GM19023 (cell line): Measurements from ENCODE around the gene CDH22.

Experiments used
- ATAC-seq: cut with Tn5 transposase; IDR thresholded peaks from one replicate; pipeline ENCODE4 v1.9.1; 2021; ENCODE audit warnings: mild to moderate bottlenecking, moderate library complexity; ENCODE audit not compliant: unreplicated experiment

Gene CDH22

DNA sequence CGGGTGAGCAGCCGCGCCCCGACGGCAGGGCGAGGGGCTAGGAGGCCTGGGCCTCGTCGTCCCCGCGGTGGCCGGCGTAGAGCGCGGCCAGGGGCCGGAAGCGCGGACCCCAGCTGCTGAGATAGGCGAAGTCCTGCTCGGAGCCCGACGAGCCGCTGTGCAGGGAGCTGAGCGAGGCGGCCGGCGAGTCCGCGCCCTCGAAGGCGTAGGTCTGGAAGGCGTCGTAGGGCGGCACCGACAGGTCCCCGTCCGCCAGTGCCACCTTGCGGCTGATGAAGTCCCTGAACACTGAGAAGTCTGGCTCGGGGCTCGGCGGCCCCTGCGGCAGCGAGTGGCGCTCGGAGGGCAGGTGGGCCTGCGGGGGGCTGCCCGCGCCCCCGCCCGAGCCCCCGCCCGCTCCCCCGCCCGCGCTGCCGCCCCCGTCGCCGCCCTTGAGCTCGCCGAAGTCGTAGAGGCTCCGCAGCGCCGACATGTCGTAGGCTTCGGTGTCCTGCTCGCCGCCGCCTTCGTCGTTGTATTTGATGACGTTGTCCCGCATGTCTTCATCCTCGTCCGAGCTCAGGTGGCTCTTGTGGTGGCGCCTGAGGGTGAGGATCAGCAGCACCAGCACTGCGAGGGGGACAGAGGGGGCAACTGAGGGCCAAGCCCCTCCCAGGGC is 133.7 kb downstream of the CDH22 start:
- no peak for ATAC-seq

DNA sequence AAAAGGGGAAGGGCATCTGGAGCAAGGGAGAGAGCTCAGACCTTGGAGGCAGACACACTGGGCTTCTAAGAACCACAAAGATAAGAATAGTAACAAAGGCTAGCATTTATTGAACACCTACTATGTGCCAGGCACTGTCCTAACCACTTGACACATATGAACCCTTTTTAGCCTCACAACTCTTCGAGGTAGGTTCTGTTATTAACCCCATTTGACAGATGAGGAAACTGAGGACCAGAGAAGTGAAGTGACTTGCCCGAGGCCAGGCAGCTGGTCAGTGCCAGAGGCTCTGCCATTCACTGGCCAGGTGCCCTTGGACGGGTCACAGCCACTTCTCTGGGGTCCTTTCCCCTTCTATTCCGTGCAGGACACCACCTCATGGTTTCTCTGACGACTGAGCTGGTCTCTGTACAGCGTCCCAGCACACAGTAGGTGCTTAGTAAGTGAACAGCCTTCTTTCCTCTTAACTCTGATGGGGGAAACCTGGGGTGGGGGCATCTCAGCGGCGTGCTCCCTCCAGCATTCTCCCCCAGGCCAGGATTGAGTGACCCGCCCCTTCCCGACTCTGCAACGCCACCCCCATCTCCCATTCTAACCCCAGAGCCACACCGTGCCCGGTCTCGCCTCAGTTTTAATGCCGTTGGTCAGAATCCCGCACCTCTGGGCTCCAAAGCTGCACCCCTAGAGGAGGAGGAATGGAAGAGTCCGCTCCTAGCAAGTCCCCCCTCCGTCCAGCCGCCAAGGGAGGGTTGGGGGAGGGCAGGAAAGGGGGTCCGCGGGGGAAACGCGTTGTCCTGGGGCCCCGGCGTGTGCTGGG is 134.4 kb downstream of the CDH22 start:
- no peak for ATAC-seq

DNA sequence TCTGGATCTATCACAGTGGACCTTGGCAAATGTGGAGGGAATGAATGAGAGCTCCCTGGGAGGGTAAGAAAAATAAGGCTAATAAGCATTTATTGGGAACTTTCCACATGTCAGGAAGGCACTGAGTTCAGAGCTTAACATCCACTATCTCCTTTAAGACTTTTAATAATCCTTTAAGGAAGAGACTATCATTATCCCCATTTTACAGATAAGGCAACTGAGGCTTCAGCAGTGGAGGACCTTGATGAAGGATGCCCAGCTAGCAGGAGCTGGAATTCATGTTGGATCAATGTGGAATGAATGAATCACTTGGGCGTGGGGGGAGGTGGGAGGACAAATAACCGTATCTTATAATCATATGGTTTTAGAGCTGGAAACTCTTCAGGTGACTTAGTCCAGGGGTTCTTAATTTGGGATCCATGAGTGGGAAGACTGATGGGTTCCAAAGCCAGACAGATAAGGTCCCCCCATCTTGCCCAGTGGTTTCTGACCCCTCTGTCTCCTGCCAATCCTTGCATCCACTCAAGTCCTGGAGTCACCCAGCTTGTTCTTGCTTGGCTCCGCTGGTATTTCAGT is 135.2 kb downstream of the CDH22 start:
- no peak for ATAC-seq

DNA sequence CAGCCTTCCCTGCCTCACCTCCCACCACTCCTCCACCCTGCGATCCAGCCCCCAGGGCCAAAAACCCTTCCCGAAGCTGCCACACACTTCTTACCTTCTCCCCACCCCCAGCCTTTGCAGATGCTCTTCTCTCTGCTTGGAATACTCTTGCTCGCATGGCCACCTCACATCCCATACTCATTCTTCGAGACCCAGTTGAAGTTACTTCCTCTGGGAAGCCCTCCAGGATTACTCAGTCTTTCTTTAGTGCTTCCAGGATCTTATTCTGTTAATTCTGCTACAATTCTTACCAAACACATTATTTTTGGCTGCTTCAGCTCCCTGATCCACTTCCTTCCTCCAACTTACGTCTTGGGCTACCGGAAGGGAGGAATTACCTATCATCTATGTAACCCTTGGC is 135.8 kb downstream of the CDH22 start:
- no peak for ATAC-seq

DNA sequence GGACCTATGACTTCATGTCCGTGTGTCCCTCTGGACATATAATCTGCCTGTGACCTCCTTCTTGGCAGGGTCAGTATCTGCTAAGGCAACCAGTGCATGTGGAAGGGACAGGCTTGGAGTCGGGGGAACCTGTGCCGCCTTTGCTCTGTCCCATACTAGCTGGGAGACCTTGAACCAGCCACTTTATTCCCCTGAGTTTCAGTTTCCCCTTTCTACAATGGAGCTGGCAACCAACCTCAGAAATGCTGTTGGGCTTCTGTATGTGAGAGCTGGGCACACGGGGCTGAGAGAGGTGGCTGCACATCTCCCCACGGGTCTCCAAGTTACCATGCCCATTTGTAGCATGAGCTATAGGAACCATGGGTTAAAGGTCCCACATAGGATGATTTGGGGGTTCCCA is 136.4 kb downstream of the CDH22 start:
- no peak for ATAC-seq

DNA sequence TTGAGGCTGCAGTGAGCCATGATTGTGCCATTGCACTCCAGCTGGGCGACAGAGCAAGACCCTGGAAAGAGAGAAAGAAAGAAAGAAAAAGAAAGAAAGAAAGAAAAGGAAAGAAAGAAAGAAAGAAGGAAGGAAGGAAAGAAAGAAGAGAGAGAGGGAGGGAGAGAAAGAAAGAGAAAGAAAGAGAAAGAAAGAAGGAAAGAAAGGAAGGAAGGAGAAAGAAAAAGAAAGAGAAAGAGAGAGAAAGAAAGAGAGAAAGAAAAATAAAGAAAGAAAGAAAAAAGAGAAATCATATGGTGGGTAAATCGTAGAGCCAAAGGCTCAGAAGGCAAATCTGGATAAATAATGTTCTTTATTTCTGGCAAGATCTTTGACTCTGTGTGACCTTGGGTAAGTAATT is 136.8 kb downstream of the CDH22 start:
- ATAC-seq: no peak

DNA sequence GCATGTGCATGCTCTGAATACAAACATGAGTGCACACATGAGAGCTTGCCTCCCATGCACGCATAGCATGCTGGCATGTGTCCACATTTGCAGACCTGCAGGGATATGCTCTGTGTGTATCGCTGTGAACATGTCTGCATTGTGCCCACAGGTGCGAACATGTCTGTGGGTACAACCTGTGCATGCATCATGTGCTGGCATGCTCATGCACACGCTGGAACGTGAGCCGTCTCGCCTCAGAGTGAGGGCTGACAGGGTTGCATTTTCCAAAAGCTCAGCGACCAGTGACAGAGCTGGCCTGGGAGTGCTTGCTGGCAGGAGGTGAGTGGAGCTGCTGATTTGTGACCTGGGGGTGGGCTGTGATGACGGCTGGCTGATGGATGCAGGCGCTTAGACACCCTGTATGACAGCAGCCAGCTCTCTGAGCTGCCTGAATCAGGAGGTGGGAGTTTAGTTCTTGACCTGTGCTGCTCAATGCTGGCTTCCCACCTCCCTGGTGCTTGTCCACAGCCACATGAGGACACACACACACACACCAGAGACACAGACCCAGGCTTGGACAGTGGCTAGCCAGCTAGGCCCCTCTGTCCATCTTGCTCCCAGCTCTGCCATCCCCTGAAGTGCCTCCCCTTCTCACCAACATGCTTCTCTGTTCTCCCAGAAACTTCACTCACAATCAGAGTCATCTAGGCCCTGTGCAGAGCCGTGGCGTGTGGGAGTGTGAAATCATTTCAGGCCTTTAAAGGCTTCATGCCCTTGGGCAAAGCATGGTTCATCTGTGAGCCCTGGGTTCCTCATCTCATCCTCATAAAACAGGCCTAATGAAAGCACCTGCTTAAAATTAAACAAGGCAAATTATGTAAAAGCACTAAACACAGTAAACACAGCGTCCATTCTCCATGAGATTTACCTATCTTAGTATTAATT is 138.8 kb downstream of the CDH22 start:
- no peak for ATAC-seq

DNA sequence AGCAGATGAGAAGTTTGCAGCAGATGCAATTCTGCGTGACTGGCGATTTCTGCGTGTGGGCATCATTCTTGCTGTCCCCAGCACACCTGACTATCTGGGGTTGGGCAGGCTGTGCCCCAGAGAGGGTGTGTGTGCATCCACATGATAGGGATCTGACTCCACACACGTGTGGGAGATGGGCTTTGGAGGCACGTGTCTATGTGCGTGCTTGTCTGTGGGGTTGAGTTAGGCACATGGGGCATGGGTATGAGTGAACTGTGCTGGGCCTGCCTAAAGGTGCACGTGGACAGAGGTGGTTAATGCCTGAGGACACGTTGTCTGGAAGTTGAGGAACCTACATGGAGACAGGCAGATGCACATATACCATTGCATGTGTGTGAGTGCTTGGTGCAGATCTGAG is 139.9 kb downstream of the CDH22 start:
- no peak for ATAC-seq

DNA sequence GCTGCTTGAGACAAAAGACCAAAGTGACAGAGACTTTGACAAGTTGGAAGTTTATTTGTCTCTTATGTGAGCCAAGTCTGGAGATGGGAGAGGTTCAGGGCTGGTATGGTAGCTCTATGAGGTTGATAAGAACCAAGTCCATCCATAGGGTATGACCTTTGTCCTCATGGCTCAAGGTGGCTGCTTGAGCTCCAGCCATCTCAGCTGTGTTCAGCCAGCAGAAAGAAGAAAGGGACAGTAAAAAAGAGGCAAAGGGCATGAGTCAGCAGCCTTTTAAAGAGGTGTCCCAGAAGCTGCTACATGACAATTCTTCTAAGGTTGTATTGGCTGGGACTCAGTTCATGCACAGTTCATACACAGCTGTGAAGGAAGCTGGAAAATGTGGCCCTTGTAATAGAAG is 141.2 kb downstream of the CDH22 start:
- no peak for ATAC-seq

DNA sequence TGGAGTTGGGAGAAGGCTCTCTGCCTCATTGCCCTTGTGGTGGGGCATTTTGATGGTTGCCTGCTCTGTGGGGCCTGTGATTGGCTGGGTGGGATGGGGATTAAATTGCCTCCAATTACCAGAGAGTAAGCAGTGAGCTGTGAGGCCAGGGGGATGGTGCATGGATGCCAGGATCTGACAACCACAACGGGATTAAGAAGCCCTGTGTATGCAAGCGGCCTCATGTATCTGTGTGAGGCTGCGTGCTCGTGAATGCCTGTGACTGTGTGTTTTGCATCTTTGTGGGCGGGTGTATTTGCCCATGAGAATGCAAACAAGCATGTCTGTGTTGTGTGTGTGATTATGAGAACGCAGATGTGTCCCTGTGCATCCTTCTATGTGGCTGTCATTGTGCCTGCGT is 144.0 kb downstream of the CDH22 start:
- ATAC-seq: no peak

DNA sequence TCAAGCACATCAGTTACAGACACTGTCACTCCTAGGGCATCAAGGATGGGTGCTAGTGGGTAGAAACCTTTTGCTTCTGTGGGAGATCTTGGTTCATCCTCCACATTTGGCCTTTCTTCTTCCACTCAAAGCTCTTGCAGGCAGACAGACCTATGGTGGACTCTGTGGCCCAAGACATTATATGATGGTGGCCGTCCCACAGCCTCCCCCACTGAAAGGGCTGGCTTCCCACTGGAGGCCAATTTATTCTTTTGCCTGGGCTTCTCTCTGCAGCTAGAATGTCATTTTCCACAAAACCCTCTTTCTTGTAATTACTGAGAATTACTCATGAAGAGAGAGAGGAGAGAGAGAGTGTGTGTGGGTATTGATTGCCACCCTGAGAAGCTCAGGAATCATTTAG is 146.4 kb downstream of the CDH22 start:
- no peak for ATAC-seq

DNA sequence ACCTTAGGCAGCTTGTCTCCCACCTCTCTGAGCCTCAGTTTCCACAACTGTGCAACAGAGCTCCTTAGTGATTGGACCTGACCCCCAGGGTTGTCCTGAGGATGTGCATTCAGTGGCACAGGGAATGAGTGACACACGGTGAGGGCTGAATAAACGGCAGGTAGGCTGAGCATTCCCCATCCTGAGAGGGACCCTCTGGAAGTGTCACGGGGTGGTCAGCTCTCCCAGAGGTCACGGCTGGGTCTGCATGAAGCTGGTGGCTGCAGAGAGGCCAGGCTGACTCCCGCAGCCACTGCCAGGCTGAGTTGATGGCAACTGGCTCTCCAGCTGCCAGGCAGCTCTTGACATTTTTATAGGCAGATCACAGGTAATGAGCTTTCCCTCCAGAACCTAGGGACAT is 147.6 kb downstream of the CDH22 start:
- no peak for ATAC-seq

DNA sequence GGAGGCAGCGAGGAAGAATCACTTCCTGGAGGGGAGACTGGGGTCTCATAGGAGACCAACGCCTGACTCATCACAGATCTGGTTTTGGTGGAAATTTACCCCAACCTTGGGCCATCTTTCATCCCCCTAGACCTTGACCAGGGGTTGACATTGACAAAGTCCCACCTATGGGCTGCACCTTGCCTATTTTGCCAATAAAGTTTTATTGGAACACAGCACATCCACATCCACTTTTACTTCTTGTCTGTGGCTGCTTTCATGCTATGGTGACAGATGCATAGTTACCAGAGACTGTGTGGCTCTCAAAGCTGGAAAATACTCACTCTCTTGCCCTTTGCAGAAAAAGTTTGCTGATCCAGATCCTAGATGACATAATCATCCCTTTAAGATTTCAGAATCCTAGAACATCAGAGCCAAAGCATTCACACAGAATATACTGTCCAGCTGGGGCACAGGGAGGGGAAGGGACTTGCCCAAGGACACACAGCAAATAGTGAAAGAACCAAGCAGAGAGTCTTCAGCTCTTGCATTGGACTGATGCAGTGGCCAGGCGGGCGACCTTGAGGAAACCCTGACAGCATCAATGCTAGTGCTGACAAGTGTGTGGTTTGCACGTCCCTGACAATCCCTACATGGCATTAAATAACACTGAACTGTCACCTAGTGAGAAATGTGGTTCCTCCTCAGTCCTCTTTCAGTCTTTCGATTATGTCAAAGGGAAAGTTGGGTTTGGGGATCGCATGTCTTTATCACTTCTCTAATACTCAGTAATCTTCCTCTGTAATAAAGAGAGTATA is 149.0 kb downstream of the CDH22 start:
- no peak for ATAC-seq

DNA sequence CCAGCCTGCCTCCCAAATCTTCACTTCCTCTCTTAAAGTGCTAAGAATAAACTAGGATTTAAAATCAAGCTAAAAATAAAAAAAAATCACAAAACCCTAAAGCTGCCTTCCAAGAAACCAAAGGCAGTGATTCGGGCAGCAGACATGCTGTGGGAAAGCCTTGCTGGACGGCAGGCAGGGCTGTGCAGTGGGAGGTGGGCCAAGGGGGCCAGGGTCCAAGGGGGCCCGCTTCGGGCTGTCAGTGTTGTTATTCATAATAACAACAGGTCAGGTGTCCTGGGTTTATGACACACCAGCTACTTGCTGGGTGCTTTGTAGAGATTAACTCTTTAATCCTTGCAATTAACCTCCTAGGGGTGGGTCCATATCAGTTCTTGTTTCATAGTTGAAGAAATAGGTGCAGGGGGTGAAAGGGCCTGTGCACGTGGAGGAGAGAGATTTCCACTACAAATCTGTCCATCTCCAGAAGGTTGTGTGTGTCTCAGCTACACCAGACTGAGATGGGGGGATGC is 149.8 kb downstream of the CDH22 start:
- no peak for ATAC-seq

DNA sequence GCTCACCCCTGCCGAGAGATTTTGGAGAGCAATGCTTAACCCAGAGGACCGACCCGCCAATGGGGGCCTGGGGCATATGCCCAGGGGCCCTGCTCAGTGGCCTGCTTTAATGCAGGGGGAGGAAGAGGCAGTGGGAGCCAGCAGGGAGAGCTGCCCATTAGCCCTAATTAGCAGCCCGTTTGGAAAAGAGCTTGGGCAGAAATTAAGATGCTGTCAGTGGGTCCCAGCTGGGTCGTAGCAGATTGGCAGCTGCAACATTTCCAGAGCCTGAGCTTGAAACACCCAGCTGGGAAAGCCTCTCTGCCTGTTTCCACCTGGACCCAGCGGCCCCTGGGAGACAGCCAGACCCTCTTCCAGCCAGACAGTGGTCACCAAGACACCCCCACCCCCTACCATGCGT is 150.7 kb downstream of the CDH22 start:
- ATAC-seq: no peak

DNA sequence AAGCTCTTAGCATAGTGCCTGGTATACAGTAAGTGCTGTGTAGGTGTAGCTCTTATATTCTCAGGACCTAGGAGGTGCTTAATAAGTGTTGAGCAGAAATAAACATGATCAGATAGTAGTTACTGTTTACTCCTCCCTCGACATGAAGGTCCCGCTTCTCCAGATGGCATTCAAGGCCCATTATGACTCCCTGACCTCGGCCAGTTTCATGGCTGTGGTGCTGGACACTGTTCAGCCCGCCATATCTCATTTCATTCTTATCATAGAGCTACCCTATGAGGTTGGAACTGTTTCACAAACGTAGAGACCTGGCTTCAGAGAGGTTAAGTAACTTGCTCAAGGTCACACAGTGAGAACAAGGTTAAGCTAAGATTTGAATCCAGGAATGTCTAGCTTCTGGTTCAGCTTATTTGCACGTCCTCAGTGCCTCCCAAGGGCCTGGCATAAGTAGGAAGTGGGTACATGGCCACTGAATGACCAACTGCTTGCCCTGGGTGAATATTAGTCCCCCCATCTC is 151.2 kb downstream of the CDH22 start:
- ATAC-seq: no peak

DNA sequence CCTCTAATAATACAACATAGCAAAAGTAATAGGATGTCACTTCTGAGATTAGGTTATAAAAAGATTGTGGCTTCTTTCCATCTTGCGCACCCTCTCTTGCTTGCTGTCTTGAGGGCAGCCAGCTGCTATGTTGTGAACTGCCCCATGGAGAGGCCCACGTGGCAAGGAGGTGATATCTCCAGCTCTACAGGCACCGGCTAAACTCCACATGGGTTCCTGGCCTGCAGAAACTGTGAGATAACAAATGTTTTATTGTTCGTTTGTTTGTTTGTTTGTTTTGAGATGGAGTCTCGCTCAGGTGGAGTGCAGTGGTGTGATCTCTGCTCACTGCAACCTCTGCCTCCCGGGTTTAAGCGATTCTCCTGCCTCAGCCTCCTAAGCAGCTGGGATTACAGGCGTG is 152.2 kb downstream of the CDH22 start:
- ATAC-seq: no peak

DNA sequence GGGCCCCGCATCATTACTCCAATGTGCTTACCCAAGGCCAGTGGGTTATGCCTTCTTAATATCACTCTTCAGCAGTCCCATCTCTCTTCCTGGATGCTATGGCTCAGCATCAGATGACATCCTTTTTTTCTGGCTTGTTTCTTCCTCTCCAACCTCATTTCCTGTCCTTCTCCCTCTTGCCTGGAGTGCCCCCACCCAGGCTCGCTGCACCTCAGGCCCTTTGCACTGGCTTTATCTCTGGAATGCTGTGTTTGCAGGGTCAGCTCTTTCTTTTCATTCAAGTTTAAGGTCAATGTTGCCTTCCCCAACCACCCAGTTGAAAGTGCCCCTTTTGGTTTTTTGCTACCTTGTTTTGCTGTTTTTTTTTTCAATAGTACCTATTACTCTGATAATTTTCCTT is 153.5 kb downstream of the CDH22 start:
- no peak for ATAC-seq

DNA sequence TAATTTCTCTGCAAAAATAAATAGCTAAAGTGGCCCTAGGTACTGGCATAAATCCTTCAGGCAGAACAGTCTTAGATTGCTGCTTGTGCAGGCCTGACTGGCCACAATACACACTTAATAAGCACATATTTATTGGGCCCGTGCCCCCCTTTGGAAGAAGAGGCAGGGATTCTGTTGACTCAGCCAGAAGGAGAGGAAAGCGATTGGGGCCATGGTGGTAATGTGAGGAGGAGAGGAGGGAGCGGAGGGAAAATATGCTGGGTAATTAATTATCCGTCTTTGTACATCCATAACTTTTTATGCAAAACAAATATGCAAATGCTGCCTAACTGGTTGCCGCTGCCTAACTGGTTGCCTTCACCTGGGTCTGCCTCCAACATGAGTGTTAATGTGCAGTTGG is 154.0 kb downstream of the CDH22 start:
- ATAC-seq: no peak
